Cardiac muscle cell (in vitro differentiated cells and primary cell): ENCODE data around the gene PCNX2. TPM values are rescaled to one million over a fixed set of nuclear protein-coding genes. Genes with fewer than 3 reads are reported as not detected.

Source experiments
- DNase-seq, 2 donors: peaks; one replicate each; pipeline versions ENCODE4 v3.0.0 to v3.0.0-alpha.2; 2010 to 2017; ENCODE audit warnings: low read depth in 1 of 2, low spot score in 1 of 2
- H3K27ac ChIP-seq: fragments of 200-600 bp; sonication (generic); 2 replicates; pipeline ENCODE4 v1.5.1; 2016
- H3K27me3 ChIP-seq: fragments of 200-600 bp; sonication (generic); 2 replicates; pipeline ENCODE4 v1.6.0; 2016; ENCODE audit warnings: control low read depth
- H3K36me3 ChIP-seq: fragments of 200-600 bp; sonication (generic); 2 replicates; pipeline ENCODE4 v1.5.1; 2016; ENCODE audit warnings: control low read depth
- H3K4me1 ChIP-seq: fragments of 200-600 bp; sonication (generic); 2 replicates; pipeline ENCODE4 v1.8.1; 2017; ENCODE audit warnings: low read depth, mild to moderate bottlenecking, mixed run types
- H3K4me3 ChIP-seq: fragments of 200-600 bp; sonication (generic); 2 replicates; pipeline ENCODE4 v1.5.1; 2016; ENCODE audit warnings: mild to moderate bottlenecking
- H3K9me3 ChIP-seq: fragments of 200-600 bp; sonication (generic); 2 replicates; pipeline ENCODE4 v1.5.1; 2017; ENCODE audit warnings: low read depth, mild to moderate bottlenecking, control low read depth
- CTCF ChIP-seq: IDR thresholded peaks from 2 replicates; pipeline ENCODE4 v1.5.1; 2012; ENCODE audit warnings: low read depth, mild to moderate bottlenecking, low read length
- polyA plus RNA-seq: library from polyadenylated mRNA; unstranded; fragments of >200 nt; fragmentation: Nextera tagmentation; extraction: Ambion mirVana; gene quantifications from 2 replicates; pipeline ENCODE4 v1.2.1, GENCODE V29; 2016
- total RNA-seq: library from RNA; depleted of rRNA; stranded (reverse); fragments of >200 nt; gene quantifications from 2 replicates; pipeline ENCODE4 v1.2.3, GENCODE V29; 2016

Gene PCNX2
- total and polyA plus RNA-seq, 2 experiments from 2014 or later = 3.9 to 5.1 TPM

GRCh38 chr1:233252441-233252840 lies 43.1 kb downstream of the PCNX2 start:
- H3K36me3 ChIP-seq = no peaks in the 10 kb centered on the region
- no peaks in the 10 kb centered on the region for H3K9me3 ChIP-seq
- peak in 1 of 2 donors; percentile 29 for DNase-seq
- H3K4me3 ChIP-seq = no peak overlapping the region
- TF ChIP-seq CTCF = no peak
- H3K4me1 ChIP-seq = no peaks in the 10 kb centered on the region
- no peak overlapping the region for H3K27ac ChIP-seq
- H3K27me3 ChIP-seq = no peaks in the 10 kb centered on the region

GRCh38 chr1:233251201-233251720 lies 44.3 kb downstream of the PCNX2 start:
- Histone ChIP-seq H3K4me3 (no peak overlapping the region), H3K27me3 (no peaks in the 10 kb centered on the region), H3K9me3 (no peaks in the 10 kb centered on the region), H3K4me1 (no peaks in the 10 kb centered on the region), H3K36me3 (no peaks in the 10 kb centered on the region), H3K27ac (no peak overlapping the region)
- DNase-seq = no peak
- no peak for TF ChIP-seq CTCF

GRCh38 chr1:233248014-233248413 lies 47.5 kb downstream of the PCNX2 start:
- Histone ChIP-seq H3K27me3 (no peaks in the 10 kb centered on the region), H3K4me1 (no peaks in the 10 kb centered on the region), H3K4me3 (no peak overlapping the region), H3K9me3 (no peaks in the 10 kb centered on the region), H3K36me3 (no peaks in the 10 kb centered on the region), H3K27ac (no peak overlapping the region)
- DNase-seq = no peak
- no peak for TF ChIP-seq CTCF

GRCh38 chr1:233246965-233247364 lies 48.6 kb downstream of the PCNX2 start:
- H3K36me3 ChIP-seq = no peaks in the 10 kb centered on the region

GRCh38 chr1:233245191-233245765 lies 50.2 kb downstream of the PCNX2 start:
- H3K27me3 ChIP-seq = no peaks in the 10 kb centered on the region
- peaks cover 15% of the 10 kb centered on the region for H3K4me1 ChIP-seq
- DNase-seq = no peak
- no peak for TF ChIP-seq CTCF
- H3K4me3 ChIP-seq = no peak overlapping the region
- H3K36me3 ChIP-seq = no peaks in the 10 kb centered on the region
- H3K9me3 ChIP-seq = no peaks in the 10 kb centered on the region
- no peak overlapping the region for H3K27ac ChIP-seq

More at GRCh38 chr1:233246965-233247364, 48.6 kb downstream of the PCNX2 start:
- no peak overlapping the region for H3K27ac ChIP-seq
- no peak for TF ChIP-seq CTCF
- peaks cover 7% of the 10 kb centered on the region for H3K4me1 ChIP-seq
- no peaks in the 10 kb centered on the region for H3K9me3 ChIP-seq
- no peak for DNase-seq
- no peaks in the 10 kb centered on the region for H3K27me3 ChIP-seq
- H3K4me3 ChIP-seq = no peak overlapping the region
